Globus pallidus (tissue), 1 donor: Measurements from ENCODE around the gene PARD6A.
A peak's percentile ranks its signal among the peaks of the same experiment; 100 is the strongest.

Source experiments
- DNase-seq: peaks from one replicate; pipeline ENCODE4 v3.0.0-alpha.2; 2015; ENCODE audit warnings: low spot score

PARD6A gene, protein sequence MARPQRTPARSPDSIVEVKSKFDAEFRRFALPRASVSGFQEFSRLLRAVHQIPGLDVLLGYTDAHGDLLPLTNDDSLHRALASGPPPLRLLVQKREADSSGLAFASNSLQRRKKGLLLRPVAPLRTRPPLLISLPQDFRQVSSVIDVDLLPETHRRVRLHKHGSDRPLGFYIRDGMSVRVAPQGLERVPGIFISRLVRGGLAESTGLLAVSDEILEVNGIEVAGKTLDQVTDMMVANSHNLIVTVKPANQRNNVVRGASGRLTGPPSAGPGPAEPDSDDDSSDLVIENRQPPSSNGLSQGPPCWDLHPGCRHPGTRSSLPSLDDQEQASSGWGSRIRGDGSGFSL

GRCh38 chr16:67660564-67661028, at the start of gene PARD6A:
Gene PARD6A (plus strand): TSS chr16:67660960. CDS start chr16:67661039, 79 bp downstream.
- peak; percentile 97 for DNase-seq

DNA sequence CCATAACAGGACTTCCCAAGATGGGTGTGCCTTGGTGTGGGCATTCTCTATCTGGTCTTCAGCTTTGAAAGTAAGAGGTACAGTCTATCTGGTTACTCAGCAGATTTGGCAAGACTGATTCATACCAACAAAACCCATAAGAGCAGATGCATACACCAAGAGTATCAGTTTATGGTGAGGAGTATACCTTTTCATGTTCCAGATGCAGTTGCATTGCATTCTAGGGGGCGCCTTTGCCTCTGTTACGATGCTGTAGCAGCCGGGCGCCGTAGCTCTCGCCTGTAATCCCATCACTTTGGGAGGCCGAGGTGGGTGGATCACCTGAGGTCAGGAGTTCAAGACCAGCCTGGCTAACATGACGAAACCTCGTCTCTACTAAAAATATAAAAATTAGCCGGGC, 47.0 kb upstream of the PARD6A start:
- no peak for DNase-seq

DNA sequence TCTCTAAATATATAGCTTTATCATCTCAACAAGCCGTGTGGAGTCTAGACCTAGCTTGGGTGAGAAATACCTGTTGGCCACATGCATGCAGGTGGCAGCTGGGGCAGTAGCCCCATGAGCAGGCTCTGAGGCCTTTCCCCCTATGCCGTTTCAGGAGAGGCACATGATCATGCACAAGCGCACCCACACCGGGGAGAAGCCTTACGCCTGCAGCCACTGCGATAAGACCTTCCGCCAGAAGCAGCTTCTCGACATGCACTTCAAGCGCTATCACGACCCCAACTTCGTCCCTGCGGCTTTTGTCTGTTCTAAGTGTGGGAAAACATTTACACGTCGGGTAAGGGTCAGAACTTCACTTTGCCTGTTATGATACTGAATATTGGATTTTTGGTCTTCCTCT, 32.5 kb upstream of the PARD6A start:
- no peak for DNase-seq

GRCh38 chr16:67632415-67633172, 28.2 kb upstream of the PARD6A start:
- DNase-seq = no peak

- DNase-seq = no peak
Measured at GRCh38 chr16:67636713-67637112, 24.0 kb upstream of the PARD6A start.

DNA sequence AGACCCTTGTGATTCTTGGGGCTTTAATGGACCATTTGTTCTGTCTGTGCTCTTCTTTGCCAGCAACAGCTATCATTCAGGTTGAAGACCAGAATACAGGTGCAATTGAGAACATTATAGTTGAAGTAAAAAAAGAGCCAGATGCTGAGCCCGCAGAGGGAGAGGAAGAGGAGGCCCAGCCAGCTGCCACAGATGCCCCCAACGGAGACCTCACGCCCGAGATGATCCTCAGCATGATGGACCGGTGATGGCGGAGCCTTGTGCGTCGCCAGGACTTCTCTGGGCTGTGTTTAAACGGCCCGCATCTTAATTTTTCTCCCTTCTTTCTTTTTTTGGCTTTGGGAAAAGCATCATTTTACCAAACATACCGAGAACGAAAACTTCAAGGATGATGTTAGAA, 23.1 kb upstream of the PARD6A start:
- DNase-seq = no peak

GRCh38 chr16:67641779-67642708, 18.7 kb upstream of the PARD6A start:
- peak; percentile 75 for DNase-seq

DNA sequence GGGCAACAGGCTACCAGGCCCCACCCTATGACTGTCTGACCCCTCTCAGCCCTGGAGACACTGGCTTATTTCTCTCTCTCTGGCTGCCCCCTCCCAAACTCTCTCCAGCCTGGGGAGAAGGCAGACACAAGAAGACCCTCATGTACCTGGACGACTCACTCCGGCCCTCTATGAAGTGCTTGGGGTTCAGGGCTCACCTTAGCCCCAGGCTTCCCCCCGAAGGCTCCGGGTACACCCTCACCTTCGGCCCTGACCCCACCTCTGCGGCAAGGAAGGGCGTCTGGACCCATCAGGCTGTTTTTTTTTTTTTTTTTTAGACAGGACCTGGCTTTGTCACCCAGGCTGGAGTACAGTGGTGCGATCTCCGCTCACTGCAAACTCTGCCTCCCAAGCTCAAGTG, 16.7 kb upstream of the PARD6A start:
- no peak for DNase-seq

DNA sequence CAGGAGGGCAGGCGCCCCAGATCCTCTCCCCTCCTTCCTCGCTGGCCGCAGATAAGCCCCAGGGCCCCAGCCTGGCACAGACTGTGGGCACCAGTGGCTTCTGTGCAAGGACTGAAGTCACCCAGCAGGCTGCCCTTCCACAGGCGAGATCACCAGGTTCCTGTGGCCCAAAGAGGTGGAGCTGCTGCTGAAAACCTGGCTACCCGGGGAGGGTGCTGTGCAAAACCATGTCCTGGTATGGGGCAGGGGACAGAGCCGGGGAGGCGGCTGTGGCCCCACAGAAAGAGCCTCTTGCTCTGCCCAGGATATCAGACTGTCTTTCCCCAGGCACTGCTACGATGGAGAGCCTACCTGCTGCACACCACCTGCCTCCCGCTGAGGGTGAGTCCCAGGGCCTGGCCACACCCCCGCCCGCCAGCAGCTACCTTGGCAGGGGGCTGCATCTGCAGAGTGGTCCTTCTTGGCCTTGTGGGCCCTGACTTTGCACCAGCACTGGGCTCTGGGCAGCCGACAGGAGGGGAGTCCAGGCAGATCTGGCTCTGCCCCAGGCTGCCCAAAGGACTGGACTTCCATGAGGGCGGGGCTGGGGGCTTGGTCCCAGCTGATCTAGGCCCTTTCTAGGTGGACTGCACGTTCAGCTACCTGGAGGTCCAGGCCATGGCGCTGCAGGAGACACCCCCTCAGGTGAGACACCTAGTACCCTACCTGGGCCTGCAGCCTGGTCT, 15.2 kb upstream of the PARD6A start:
- no peak for DNase-seq

GRCh38 chr16:67647111-67647651, 13.6 kb upstream of the PARD6A start:
- no peak for DNase-seq

GRCh38 chr16:67647681-67648080, 13.1 kb upstream of the PARD6A start:
- DNase-seq = no peak

- no peak for DNase-seq
Measured at GRCh38 chr16:67648088-67648763, 12.5 kb upstream of the PARD6A start.

DNA sequence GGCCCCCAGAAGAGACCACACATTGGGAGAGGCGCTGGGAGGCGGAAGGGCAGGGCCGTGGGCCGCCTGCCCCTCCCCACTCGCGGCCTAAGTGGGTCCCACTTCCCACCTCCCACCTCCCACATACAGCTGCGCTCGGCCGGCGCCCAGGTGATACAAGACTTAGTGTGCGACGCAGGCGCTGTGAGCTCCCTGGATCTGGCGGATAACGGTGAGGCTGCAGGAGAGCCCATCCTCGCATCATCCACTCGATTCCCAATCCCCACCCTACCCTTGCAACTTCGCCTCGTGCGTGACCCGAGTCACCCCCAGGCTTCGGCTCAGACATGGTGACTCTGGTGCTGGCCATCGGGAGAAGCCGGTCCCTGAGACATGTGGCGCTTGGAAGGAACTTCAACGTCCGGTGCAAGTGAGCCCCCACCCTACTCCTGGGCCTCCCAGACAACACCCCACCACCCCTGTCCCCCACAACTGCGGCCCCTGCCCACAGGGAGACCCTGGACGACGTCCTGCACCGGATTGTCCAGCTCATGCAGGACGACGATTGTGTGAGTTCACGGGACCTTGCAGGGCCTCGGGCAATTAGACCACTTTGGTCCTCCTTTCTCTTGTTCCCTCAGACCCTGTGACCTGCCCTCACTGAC, 11.9 kb upstream of the PARD6A start:
- DNase-seq = no peak

- no peak for DNase-seq
Measured at GRCh38 chr16:67649494-67649931, 11.2 kb upstream of the PARD6A start.

GRCh38 chr16:67650023-67650422, 10.7 kb upstream of the PARD6A start:
- no peak for DNase-seq

DNA sequence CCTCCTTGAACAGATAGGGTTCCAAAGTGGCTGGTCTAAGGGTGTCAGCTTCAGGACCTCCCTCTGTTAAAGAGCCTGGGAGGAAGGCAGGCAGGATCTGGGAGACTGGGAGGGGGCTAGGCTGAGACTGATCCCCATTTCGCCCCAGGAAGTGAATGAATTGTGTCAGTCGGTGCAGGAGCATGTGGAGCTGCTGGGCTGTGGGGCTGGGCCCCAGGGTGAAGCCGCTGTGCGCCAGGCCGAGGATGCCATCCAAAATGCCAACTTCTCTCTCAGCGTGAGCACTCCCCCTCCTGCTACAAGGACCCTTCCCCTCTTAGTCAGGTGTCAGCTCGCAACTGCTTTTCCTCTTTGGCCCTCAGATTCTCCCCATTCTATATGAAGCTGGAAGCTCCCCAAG, 9.7 kb upstream of the PARD6A start:
- DNase-seq = no peak

DNA sequence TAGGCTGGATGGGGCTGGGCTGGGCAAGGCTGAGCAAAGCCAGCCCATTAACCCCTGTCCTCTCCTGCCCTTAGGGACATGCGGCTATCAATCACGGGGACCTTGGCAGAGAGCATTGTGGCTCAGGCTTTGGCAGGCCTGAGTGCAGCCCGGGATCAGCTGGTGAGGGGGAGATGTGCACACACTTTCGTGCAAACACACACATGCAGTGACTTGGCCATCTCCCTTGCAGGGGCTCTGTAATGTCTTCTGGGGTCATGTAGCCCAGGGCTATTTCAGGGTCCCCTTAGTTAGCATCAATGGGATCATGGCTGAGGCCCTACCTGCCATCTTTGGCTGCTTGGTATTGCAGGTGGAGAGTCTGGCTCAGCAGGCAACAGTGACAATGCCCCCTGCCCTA, 8.9 kb upstream of the PARD6A start:
- no peak for DNase-seq

- no peak for DNase-seq
Measured at GRCh38 chr16:67652578-67653127, 8.1 kb upstream of the PARD6A start.

GRCh38 chr16:67653128-67653788, 7.5 kb upstream of the PARD6A start:
- DNase-seq = no peak
